Spleen (tissue), 11 donors: ENCODE results near the gene CPA4. TPM values are rescaled to one million over a fixed set of nuclear protein-coding genes. Genes with fewer than 3 reads are reported as not detected.

ENCODE experiments used
- DNase-seq: peaks from one replicate; pipeline ENCODE4 v3.0.0-alpha.2; 2020
- H3K27ac ChIP-seq, 8 donors: fragments of 200-600 bp; sonication (generic) in 7 of 8; 1 replicate in 4 of 8; 2 replicates in 4 of 8; pipeline versions ENCODE4 v1.5.0 to v1.8.0; 2016 to 2021; ENCODE audit warnings: inconsistent platforms in 4 of 8, mild to moderate bottlenecking in 4 of 8, moderate library complexity in 1 of 8
- H3K27me3 ChIP-seq, 7 donors: fragments of 200-600 bp; sonication (generic) in 6 of 7; replicated peaks in 1 of 7; 1 replicate in 4 of 7; 2 replicates in 3 of 7; pipeline versions ENCODE4 v1.5.0 to v1.8.0; 2016 to 2021; ENCODE audit warnings: inconsistent platforms in 3 of 7, mild to moderate bottlenecking in 1 of 7
- H3K36me3 ChIP-seq, 6 donors: fragments of 200-600 bp; sonication (generic) in 5 of 6; 1 replicate in 4 of 6; 2 replicates in 2 of 6; pipeline versions ENCODE4 v1.5.0 to v1.8.0; 2016 to 2021; ENCODE audit warnings: inconsistent platforms in 2 of 6
- H3K4me1 ChIP-seq, 6 donors: fragments of 200-600 bp; sonication (generic) in 5 of 6; 1 replicate in 3 of 6; 2 replicates in 3 of 6; pipeline versions ENCODE4 v1.5.0 to v1.8.0; 2016 to 2021; ENCODE audit warnings: inconsistent platforms in 3 of 6
- H3K4me3 ChIP-seq, 8 donors: fragments of 200-600 bp; sonication (generic) in 7 of 8; 1 replicate in 4 of 8; 2 replicates in 4 of 8; pipeline versions ENCODE4 v1.5.0 to v1.8.0; 2016 to 2021; ENCODE audit warnings: inconsistent platforms in 4 of 8, mild to moderate bottlenecking in 4 of 8, moderate library complexity in 2 of 8
- H3K9me3 ChIP-seq, 8 donors: fragments of 200-600 bp; sonication (generic) in 7 of 8; 1 replicate in 4 of 8; 2 replicates in 4 of 8; pipeline versions ENCODE4 v1.5.0 to v1.8.0; 2016 to 2021; ENCODE audit warnings: inconsistent platforms in 4 of 8
- CTCF ChIP-seq, 11 experiments: fragments of 200-600 bp in 7 of 11; fragments of 450-650 bp in 4 of 11; sonication (generic) in 4 of 11; IDR thresholded peaks in 8 of 11; conservative IDR thresholded peaks in 3 of 11; 1 replicate in 7 of 11; 2 replicates in 4 of 11; pipeline versions ENCODE4 v1.4.0 to v1.8.0; 2016 to 2021; ENCODE audit warnings: antibody characterized with exemption in 11 of 11, inconsistent platforms in 4 of 11, mild to moderate bottlenecking in 1 of 11
- POLR2A ChIP-seq, 3 donors: fragments of 450-650 bp; IDR thresholded peaks; one replicate each; pipeline ENCODE4 v1.5.1; 2017; ENCODE audit warnings: antibody characterized with exemption in 3 of 3, mild to moderate bottlenecking in 1 of 3
- POLR2AphosphoS5 ChIP-seq, 3 donors: sonication (generic); formaldehyde crosslinking; IDR thresholded peaks; one replicate each; pipeline ENCODE4 v1.5.1; 2017; ENCODE audit warnings: antibody characterized with exemption in 3 of 3
- WGBS, 5 donors: extraction: QIAGEN DNeasy Blood & Tissue Kit in 3 of 5; methylation state at CpG; one replicate each; pipeline versions ENCODE4 v1.1.5 to v1.1.7; 2013 to 2018; 5-methylcytosine and 5-hydroxymethylcytosine counted together
- intact Hi-C: fragments of 100-400 bp; cut with DNase I; formaldehyde crosslinking; loops from one replicate; pipeline ENCODE4 v1.15.0; 2023; ENCODE audit warnings: low total_unique reads
- polyA plus RNA-seq, 3 donors: library from polyadenylated mRNA; stranded (reverse); fragments of 200-250 nt; gene quantifications; one replicate each; pipeline ENCODE4 v1.2.1, GENCODE V29; 2013
- total RNA-seq, 7 donors: library from RNA; depleted of rRNA in 3 of 7; stranded (reverse); fragments of >200 nt in 3 of 7; fragmentation: NEBNext Ultra II Directional in 4 of 7; extraction: Animal tissue kit (Norgen Biotek cat#: 25700) in 4 of 7; gene quantifications; one replicate each; pipeline versions ENCODE4 v1.1.0 to v1.2.1, GENCODE V29; 2016 to 2021
- donor health status: healthy with polysubstance abuse.
- donor health status: DM: no; HTN: no; CAD: no; lungs with moderate emphysema.
- donor health status: DM: no; HTN: no; CAD: no.
- donor health status: Bipolar disorder and iron deficiency.
- donor health status: healthy.
- donor health status: DM: no; HTN: no; CAD: no.
- donor health status: DM: yes; HTN: yes; CAD: no.

Gene CPA4
- total and polyA plus RNA-seq, 10 donors, result 0.15 to 3.3 (median 0.78) TPM

GRCh38 chr7:130279286-130279685, 13.7 kb upstream of the CPA4 start:
- no peak for DNase-seq
- Histone ChIP-seq H3K9me3 (no peaks in the 10 kb centered on the region), H3K36me3 (no peaks in the 10 kb centered on the region), H3K4me1 (peaks cover 0 to 9% (median 2%) of the 10 kb centered on the region in 6 donors), H3K27ac (no peak overlapping the region), H3K4me3 (no peak overlapping the region), H3K27me3 (peaks cover 0 to 12% (median 0%) of the 10 kb centered on the region in 7 donors)
- no peak for TF ChIP-seq POLR2A (IDR thresholded peaks at IDR 0.05)
- no peak for TF ChIP-seq POLR2AphosphoS5 (IDR thresholded peaks at IDR 0.05)
- no peak for TF ChIP-seq CTCF (IDR thresholded peaks at IDR 0.05 in 8 of 11, conservative IDR thresholded peaks at IDR 0.05 in 3 of 11)
- WGBS, 5 donors, result 63 to 79% (median 76%) methylated on average over 2 of the region's 2 CpGs
- intact Hi-C loops, result no loop called here

GRCh38 chr7:130279906-130280305, 13.1 kb upstream of the CPA4 start:
- Histone ChIP-seq H3K4me3 (no peak overlapping the region), H3K27ac (no peak overlapping the region), H3K36me3 (no peaks in the 10 kb centered on the region), H3K4me1 (peaks cover 0 to 4% (median 0%) of the 10 kb centered on the region in 6 donors), H3K27me3 (peaks cover 0 to 8% (median 0%) of the 10 kb centered on the region in 7 donors), H3K9me3 (no peaks in the 10 kb centered on the region)
- WGBS, 5 donors, result 80 to 96% (median 88%) methylated on average over 1 of the region's 1 CpG
- TF ChIP-seq CTCF (IDR thresholded peaks at IDR 0.05 in 8 of 11, conservative IDR thresholded peaks at IDR 0.05 in 3 of 11) (no peak), POLR2A (IDR thresholded peaks at IDR 0.05) (no peak), POLR2AphosphoS5 (IDR thresholded peaks at IDR 0.05) (no peak)
- DNase-seq, result no peak
- intact Hi-C loops, result no loop called here

GRCh38 chr7:130281260-130281659, 11.7 kb upstream of the CPA4 start:
- no peak overlapping the region for H3K27ac ChIP-seq
- peaks cover 0 to 4% (median 0%) of the 10 kb centered on the region in 6 donors for H3K4me1 ChIP-seq
- intact Hi-C loops, result no loop called here
- TF ChIP-seq POLR2AphosphoS5 (IDR thresholded peaks at IDR 0.05) (no peak), POLR2A (IDR thresholded peaks at IDR 0.05) (no peak), CTCF (IDR thresholded peaks at IDR 0.05 in 8 of 11, conservative IDR thresholded peaks at IDR 0.05 in 3 of 11) (no peak)
- WGBS, 5 donors, result 86 to 100% (median 88%) methylated on average over 1 of the region's 1 CpG
- no peaks in the 10 kb centered on the region for H3K36me3 ChIP-seq
- no peaks in the 10 kb centered on the region for H3K9me3 ChIP-seq
- no peaks in the 10 kb centered on the region for H3K27me3 ChIP-seq
- no peak overlapping the region for H3K4me3 ChIP-seq
- no peak for DNase-seq

- intact Hi-C loops, result no loop called here
- TF ChIP-seq POLR2A (IDR thresholded peaks at IDR 0.05), result no peak
- no peak for TF ChIP-seq POLR2AphosphoS5 (IDR thresholded peaks at IDR 0.05)
- TF ChIP-seq CTCF (IDR thresholded peaks at IDR 0.05 in 8 of 11, conservative IDR thresholded peaks at IDR 0.05 in 3 of 11), result no peak
- H3K27ac ChIP-seq, result no peak overlapping the region
- no peak for DNase-seq
- no peaks in the 10 kb centered on the region for H3K4me1 ChIP-seq
- no peak overlapping the region for H3K4me3 ChIP-seq
- H3K36me3 ChIP-seq, result no peaks in the 10 kb centered on the region
- H3K9me3 ChIP-seq, result no peaks in the 10 kb centered on the region
- 60 to 93% (median 88%) methylated on average over 1 of the region's 1 CpG for WGBS, 5 donors
- no peaks in the 10 kb centered on the region for H3K27me3 ChIP-seq
These were observed 6.1 kb upstream of the CPA4 start for GRCh38 chr7:130286881-130287280.
